Measurements from ENCODE around the gene HECW1.
A peak's percentile ranks its signal among the peaks of the same experiment; 100 is the strongest.
"Not testable (repeated sequence)": the region's sequence is repeated elsewhere in the genome, so short reads cannot be mapped to it uniquely, and the experiment has no call there.

The HECW1 gene

DNA sequence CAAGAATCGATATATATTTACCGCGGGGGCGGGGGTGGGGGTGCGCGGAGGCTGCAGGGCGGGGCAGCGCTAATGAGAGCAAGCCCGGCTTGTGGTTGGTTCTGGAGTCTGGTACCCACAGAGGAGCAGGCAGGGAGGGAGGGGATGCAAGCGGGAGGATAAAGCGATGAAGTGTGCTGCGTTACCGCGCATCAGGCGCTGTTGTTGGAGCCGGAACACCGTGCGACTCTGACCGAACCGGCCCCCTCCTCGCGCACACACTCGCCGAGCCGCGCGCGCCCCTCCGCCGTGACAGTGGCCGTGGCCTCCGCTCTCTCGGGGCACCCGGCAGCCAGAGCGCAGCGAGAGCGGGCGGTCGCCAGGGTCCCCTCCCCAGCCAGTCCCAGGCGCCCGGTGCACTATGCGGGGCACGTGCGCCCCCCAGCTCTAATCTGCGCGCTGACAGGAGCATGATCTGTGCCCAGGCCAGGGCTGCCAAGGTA, at the start of gene HECW1:
Gene HECW1, plus strand, starts transcription at position 189 of the 482 bp plus-strand sequence. CDS start 131,259 bp downstream, outside the sequence.
- no peak for DNase-seq (ENCODE audit: low read depth in 3 of 3, low spot score in 1 of 3)

DNA sequence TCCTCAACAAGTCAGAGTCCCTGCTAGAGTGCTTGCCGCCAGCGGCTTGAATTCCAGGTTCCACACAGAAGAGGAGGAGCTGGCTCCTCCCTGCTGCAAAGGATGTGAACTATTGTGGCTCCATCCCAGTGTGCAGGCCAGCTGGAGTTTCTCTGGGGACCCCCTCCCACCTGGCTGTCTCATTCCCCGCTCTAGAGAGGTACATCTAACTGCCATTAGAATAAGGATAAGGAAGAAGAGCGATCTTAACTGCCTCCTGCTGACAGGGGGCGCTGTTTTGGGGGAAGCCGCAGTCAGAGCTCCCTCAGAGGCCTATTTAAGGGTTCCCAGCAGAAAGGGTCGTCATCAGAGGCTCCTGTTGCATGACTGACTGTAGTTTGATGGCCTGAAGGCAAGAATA, 40.8 kb upstream of the HECW1 start:
- DNase-seq (ENCODE audit: low read depth in 3 of 3, low spot score in 1 of 3), result no peak

DNA sequence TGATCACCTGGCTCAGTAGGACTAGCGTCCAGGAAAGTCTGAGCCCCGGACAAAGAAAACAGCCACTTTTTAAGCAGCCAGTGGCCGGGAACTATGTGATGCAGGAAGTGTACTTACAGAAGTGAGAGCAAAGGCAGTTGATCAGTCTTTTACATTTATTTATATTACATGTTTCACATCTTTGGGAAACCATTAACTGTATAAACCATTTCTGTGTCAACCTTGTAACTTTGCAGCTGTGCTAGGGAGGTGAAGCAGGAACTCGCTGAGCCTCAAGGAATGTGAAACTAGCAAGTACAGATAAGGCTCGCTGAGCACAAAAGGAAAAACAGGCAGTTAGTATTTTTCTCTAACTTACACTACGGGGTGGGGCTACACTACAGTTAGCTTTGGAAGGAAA, 39.9 kb upstream of the HECW1 start:
- no peak for DNase-seq (ENCODE audit: low read depth in 3 of 3, low spot score in 1 of 3)

DNA sequence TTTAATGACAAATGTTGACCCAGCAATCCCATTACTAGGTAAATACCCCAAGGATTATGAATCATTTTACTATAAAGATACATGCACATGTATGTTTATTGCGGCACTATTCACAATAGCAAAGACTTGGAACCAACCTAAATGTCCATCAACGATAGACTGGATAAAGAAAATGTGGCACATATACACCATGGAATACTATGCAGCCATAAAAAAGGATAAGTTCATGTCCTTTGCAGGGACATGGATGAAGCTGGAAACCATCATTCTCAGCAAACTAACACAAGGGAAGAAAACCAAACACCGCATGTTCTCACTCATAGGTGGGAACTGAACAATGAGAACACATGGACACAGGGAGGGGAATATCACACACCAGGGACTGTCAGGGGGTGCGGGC, 38.6 kb upstream of the HECW1 start:
- not testable (repeated sequence) for DNase-seq (ENCODE audit: low read depth in 3 of 3, low spot score in 1 of 3)

DNA sequence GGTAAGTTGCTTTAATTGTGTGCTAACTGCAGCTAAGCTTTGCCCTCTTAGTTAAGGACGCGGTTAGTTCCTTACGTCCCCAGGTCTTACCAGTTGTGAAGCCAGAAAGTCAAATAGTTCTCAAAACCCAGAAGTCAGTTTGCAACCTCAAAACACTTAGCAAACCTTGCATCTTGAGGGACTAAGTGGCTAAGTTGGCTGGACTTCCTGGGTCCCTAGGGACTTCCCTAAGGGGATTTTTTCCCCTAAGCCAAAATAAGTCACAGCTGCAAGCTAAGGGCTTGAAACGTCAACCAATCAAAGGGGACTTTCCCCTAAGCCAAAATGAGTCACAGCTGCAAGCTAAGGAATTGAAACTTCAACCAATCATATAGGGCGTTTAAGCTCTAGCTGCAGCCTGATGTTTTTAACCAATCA, 36.2 kb upstream of the HECW1 start:
- no peak for DNase-seq (ENCODE audit: low read depth in 3 of 3, low spot score in 1 of 3)

DNA sequence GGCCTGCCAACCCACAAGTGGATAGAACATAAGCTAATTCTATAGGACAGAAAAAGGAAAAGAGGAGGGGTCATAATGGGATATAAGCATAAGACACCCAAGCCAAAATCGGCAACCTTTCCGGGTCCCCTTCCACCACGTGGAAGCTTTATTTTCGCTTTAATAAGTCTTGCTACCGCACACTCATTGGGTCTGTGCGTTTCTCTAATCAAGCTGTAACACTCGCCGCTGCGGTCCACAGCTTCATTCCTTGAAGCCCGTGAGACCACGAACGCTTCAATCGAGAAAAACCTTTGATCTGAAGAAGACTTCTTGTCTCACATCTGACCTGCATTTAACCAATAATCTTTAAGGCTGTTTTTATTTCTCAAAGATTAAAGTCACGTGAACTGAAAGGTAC, 35.8 kb upstream of the HECW1 start:
- no peak for DNase-seq (ENCODE audit: low read depth in 3 of 3, low spot score in 1 of 3)

DNA sequence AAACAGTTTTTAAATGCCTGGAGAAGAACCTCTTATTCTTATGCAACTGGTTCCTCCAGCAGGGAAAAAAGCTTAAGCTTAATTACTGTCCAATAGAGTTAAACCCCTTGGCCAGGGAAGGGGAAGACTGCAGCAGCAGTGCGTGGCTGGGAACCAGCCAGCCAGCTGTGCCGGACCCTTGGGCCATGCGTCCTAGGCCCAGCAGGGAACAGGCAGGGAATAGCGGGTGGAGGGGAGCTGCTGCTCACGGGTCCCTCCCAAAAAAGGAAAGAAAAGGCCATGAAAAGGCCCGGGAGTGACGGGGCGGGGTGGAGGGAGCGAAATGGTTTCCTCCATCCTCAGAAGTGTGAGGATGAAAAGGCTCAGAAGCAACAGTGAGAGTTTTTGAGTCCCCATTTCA, 35.2 kb upstream of the HECW1 start:
- DNase-seq (ENCODE audit: low read depth in 3 of 3, low spot score in 1 of 3), result no peak

DNA sequence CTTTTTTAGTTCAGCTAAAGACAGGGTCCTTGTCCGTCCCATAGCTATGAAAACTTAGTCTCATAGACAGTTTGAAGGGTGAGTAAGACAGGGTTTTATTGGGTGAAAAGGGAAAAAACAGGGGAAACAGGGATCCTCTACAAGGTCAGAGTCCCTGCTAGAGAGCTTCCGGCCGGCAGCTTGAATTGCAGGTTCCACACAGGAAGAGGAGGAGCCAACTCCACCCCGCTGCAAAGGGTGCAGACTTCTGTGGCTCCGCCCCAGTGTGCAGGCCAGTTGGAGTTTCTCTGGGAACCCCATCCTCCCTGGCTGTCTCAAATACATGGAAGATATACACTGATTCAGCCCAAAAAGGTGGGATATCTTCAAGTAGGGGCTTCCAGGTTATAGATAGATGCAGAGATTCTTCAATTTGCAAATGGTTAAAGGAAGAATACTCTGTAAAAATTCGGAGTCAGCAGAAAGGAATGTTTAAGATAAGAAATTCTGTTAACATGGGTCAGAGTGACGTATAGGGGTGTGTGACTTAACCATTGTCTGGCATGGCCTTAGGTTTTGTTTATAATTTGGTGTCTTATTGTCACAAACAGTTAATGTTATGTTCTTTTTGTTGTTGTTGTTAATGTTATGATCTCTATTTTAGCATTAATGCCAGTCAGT, 34.6 kb upstream of the HECW1 start:
- DNase-seq (ENCODE audit: low read depth in 3 of 3, low spot score in 1 of 3), result no peak

DNA sequence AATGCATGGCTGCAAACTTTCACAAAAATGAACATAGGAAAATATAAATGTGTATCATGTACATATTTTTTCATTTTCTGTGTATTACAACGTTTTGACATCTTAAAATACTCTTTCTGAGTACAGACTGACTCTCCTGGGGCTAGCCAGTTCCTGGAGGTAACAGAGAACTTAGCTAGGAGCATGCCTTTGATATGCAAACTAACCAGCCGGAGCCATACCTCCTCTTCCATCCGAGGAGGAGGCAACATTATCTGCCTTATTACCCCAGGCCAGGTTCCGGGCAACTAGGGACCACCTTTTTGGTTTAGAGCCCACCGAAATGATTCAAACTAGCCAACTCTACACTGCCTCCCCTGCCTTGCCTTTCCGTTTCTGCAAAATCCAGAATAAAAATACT, 33.7 kb upstream of the HECW1 start:
- DNase-seq (ENCODE audit: low read depth in 3 of 3, low spot score in 1 of 3), result no peak

DNA sequence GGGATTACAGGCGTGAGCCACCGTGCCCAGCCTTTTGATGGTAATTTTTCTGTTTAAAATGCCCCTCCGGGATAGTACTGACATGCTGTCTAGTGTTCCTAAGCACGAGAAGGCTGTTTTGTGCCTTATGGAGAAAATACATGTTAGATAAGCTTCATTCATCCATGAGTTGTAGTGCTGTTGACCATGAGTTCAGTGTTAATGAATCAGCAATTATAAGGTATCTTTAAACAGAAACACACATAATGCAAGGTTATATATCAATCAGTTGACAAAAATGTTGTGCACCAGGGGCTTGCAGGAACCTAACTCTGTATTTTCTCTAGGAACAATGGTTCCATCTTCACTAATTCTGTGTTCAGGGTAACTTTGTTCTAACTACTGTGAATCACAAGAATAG, 30.8 kb upstream of the HECW1 start:
- DNase-seq (ENCODE audit: low read depth in 3 of 3, low spot score in 1 of 3), result no peak

DNA sequence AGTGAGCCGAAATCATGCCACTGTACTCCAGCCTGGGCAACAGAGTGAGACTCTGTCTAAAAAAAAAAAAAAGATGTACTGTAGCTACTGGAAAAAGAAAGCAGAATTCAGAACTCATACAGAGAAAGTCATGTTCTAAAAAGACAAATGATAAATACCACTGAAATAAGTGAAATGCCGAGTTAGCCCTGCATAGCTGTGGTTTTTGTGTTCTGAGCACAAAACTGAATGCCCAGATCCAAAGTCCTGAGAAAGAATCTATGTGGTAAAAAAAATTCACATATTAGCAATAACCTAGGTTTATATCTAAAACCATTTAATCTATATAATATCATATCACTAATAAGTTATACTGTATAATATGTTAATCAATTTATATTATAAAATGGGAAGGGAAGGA, 29.3 kb upstream of the HECW1 start:
- no peak for DNase-seq (ENCODE audit: low read depth in 3 of 3, low spot score in 1 of 3)

DNA sequence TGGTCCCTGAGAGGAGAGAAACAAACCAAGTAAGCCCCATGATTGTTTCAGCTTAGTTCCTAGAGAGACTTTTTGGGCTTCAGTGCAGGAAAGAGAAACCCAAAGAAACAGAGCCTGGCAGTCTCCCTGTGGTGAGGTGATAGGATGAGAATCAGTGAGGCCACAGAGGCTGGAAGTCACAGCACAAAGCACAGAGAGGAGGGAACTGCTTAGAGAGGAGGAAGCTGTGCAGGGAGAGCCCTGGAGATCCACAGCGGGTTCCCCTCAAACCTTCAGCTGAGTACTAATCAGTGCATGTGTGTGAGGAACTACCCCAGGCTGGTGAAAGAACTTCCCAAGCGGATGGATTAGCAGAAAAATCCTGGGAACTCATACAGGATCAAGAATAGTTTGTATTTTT, 27.4 kb upstream of the HECW1 start:
- no peak for DNase-seq (ENCODE audit: low read depth in 3 of 3, low spot score in 1 of 3)

DNA sequence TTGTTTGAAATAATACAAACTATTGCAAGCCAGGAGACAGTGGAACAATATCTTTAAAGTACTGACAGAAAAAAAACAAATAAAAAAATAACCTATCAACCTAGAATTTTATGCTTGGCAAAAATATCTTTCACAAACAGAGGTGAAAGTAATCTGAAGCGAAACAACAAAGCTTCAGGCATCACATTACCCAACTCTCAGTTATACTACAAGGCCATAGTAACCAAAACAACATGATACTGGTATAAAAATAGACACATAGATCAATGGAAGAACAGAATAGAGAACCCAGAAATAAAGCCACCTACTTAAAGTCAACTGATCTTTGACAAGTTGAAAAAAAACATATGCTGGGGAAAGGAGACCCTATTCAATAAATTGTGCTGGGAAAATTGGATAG, 26.5 kb upstream of the HECW1 start:
- DNase-seq (ENCODE audit: low read depth in 3 of 3, low spot score in 1 of 3), result no peak

DNA sequence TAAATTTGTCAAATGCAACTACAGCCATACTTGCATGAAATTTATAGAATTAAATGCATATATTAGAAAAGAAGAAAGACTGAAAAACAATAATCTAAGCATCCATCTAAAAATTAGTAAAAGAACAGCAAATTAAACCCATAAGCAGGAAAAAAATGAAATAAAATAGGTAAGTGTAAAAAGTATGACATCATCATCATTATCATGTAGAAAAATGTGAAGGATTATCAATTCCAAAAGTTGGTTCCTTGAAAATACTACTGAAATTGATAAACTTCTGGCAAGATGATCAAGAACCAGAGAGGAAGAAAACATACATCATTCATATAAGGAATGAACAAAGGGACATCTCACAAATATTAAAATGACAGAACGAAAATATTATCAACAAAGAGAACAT, 19.6 kb upstream of the HECW1 start:
- DNase-seq (ENCODE audit: low read depth in 3 of 3, low spot score in 1 of 3), result no peak

DNA sequence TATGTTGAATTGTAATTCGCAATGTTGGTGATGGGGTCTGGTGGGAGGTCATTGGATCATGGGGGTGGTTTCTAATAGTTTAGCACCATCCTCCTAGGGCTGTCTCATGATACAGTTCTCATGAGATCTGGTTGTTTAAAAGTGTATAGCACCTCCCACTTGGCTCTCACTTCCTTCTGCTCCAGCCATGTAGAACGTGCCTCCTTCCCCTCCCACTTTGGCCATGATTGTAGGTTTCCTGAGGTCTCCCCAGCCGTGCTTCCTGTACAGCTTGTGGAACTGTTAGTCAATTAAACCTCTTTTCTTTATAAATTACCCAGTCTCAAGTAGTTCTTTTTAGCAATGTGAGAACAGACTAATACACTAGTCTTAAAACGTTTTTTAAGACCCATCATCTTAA, 15.6 kb upstream of the HECW1 start:
- no peak for DNase-seq (ENCODE audit: low read depth in 3 of 3, low spot score in 1 of 3)

DNA sequence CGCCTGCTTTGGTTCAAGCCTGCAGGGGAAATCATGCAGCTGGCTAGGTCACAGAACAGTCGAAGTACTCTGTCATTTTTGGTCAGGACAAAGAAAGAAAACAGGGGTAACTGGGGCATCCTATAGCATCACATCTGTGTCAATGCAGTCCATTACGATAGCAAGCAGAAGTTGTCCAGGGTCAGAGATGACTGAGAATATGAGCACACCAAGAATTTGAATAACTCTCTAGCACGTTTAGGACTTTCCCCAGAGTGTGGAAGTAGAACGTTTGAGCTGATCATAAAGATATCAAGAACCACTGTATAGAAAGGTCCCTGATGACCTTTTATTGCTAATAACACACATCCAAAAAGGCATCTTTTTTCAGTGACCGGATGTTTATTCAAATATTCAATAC, 12.7 kb upstream of the HECW1 start:
- DNase-seq (ENCODE audit: low read depth in 3 of 3, low spot score in 1 of 3), result no peak

DNA sequence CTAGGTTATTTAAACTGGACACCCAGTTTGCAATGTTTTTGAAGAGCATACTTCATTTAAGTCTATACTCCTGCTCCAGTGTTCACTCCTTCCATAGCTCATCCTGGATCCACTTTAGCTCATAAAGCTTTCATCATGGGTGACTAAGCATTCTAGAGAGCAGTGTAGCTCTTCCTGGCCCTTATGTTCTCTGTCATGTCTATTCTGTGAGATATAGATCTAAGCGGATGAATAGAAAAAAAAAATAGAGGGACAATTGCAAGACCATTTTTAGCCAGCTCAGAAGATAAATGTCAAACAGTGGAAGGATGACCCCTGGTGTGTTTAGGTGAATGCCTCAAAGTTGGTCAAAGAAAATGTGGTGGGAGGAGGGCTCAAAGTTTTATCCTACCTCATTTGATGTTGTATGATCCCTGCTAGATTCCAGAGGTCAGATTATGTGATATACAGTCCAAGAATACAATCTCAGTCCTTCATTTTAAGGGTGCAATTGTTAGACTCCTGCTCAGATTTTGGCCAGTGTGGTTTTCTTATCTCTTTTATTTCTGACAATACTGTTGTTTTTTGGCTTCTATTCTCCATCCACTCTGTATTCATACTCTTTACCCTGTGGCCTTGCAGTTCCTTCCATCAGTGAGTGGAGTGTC, 7.5 kb upstream of the HECW1 start:
- no peak for DNase-seq (ENCODE audit: low read depth in 3 of 3, low spot score in 1 of 3)

DNA sequence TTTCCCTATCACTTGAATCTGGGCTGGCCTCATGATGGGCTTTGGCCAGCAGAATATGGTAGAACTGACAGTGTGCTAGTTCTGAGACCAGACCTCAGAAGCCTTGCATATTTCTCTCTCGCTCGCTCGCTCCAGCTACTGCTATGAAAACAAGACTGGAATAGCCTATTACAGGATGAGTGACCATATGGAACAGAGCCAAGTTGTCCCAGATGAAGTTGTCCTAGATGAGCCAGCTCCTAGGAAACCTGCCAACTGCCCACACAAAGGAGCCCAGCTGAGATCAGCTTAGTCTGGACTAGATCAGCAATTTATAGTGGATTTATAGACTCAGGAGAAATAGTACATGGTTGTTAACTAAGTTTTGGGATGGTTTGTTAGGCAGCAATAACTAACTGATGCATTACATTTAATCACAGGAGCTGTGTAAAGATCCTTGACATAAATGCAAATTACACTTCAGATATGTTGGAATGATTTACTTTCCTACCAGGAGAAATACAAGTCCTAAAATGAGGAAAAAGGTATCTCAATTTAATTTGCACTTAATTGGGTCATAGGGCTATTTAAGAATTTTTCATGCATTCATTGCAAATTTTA, 6.8 kb upstream of the HECW1 start:
- no peak for DNase-seq (ENCODE audit: low read depth in 3 of 3, low spot score in 1 of 3)

DNA sequence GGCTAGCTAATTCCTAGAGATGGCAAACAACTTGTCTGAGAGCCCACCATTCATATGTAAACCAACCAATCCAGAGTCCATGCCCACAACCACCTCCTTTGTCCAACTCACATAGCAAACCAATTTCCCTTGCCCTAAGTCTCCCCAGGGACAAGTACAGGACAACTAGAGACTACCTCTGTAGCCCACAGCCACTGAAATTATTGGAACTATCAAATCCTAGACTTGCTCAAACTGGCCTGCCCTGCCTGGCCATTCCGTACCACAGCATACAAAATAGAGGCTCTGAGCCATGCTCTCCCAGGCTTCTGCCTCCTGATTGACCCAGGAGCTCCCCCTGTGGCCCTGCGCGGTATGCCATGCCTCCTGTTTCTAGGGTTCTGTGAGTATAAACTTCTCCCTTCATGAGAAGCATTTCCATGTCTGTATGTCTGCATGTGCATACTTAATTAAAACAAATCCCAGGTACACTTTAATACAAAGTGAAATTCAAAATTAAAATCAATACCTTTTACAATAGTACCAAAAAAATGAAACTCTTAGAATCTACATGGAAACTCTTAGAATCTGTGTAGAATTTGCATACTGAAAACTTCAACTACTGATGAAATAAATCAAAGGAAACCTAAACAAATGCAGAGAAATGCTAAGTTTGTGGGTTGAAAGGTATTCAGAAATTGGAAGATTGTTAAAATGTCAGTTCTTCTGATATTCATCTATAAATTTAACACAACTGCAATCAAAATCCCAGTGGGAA, 4.0 kb upstream of the HECW1 start:
- DNase-seq (ENCODE audit: low read depth in 3 of 3, low spot score in 1 of 3), result peak in 1 of 3 donors; percentile 36

DNA sequence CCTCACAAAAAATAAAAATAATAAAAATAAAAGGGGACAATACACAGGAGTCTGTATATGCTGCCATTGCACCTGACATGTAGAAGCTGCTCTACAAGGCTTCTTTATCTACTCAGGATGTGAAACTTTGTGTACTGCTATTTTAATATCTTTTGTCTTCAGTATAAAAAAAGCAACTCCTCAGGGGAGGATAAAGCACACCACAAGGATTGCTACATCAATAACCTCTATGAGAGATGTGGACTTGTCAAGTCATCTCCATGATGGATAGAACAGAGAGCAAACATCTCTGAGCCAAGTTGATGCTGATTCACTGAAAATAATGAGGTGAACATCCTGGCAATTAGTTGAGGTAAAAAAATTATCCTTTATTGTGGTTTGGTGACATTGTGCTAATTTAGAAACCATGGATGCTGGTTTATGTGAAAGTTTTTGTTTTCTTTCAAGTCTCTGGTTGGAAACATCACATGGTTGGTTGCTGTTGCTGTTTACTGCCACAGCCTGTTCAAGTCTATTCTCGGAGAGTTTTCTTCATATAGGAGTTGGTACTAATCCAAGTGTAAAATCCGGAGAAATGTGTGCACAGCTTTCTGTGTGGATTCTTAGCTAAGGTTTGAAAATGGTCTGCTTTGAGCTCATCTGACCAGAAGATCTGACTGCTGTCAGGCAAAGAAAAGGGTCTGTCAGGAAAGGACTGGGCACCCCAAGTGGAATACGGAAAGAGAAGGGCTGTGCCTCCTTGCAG, 1.5 kb upstream of the HECW1 start:
- DNase-seq (ENCODE audit: low read depth in 3 of 3, low spot score in 1 of 3), result no peak

All from stimulated activated CD4-positive, alpha-beta T cell treated with anti-CD3 and anti-CD28 coated beads, TNF-alpha, amount 100 ng/mL, for 1 hour (primary cell).